Trophoblast cell (in vitro differentiated cells and primary cell): Measurements from ENCODE around the gene DUS2.

Experiments
- DNase-seq, 2 donors: peaks; one replicate each; pipeline ENCODE4 v3.0.0-alpha.2; 2016
- H2AFZ ChIP-seq: 2 replicates; pipeline ENCODE4 v1.6.1; 2013; ENCODE audit warnings: low read length, moderate library complexity, mild to moderate bottlenecking; ENCODE audit not compliant: insufficient read depth, poor library complexity
- H2AK5ac ChIP-seq: 2 replicates; pipeline ENCODE4 v1.6.1; 2013; ENCODE audit warnings: mild to moderate bottlenecking, low read length
- H2BK120ac ChIP-seq: 2 replicates; pipeline ENCODE4 v1.6.1; 2013; ENCODE audit warnings: low read length, mild to moderate bottlenecking, moderate library complexity; ENCODE audit not compliant: insufficient read depth, poor library complexity
- H2BK12ac ChIP-seq: 2 replicates; pipeline ENCODE4 v1.6.1; 2013; ENCODE audit warnings: mild to moderate bottlenecking, low read length, moderate library complexity
- H2BK5ac ChIP-seq: 2 replicates; pipeline ENCODE4 v1.6.1; 2013; ENCODE audit warnings: low read length, low read depth, moderate library complexity, mild to moderate bottlenecking; ENCODE audit not compliant: poor library complexity
- H3K14ac ChIP-seq: 2 replicates; pipeline ENCODE4 v1.6.1; 2013; ENCODE audit warnings: mild to moderate bottlenecking, low read length
- H3K18ac ChIP-seq: 2 replicates; pipeline ENCODE4 v1.6.1; 2013; ENCODE audit warnings: mild to moderate bottlenecking, low read length
- H3K23ac ChIP-seq: 2 replicates; pipeline ENCODE4 v1.6.1; 2013; ENCODE audit warnings: low read length
- H3K27ac ChIP-seq: 2 replicates; pipeline ENCODE4 v1.5.1; 2013; ENCODE audit warnings: low read depth, mild to moderate bottlenecking, inconsistent platforms, low read length, moderate library complexity
- H3K27me3 ChIP-seq: 2 replicates; pipeline ENCODE4 v1.6.1; 2013; ENCODE audit warnings: inconsistent platforms, mild to moderate bottlenecking, low read length, moderate library complexity; ENCODE audit not compliant: insufficient read depth
- H3K36me3 ChIP-seq, 2 experiments: 1 replicate in 1 of 2; 2 replicates in 1 of 2; pipeline ENCODE4 v1.6.1; 2013; ENCODE audit warnings: low read length in 2 of 2, mild to moderate bottlenecking in 2 of 2, moderate library complexity in 1 of 2; ENCODE audit not compliant: insufficient read depth in 2 of 2, control insufficient read depth in 1 of 2
- H3K4ac ChIP-seq: 2 replicates; pipeline ENCODE4 v1.6.1; 2013; ENCODE audit warnings: low read depth, mild to moderate bottlenecking, low read length, moderate library complexity
- H3K4me1 ChIP-seq, 2 experiments: 1 replicate in 1 of 2; 2 replicates in 1 of 2; pipeline ENCODE4 v1.6.1; 2013; ENCODE audit warnings: low read length in 2 of 2, mild to moderate bottlenecking in 2 of 2, moderate library complexity in 1 of 2; ENCODE audit not compliant: insufficient read depth in 2 of 2, control insufficient read depth in 1 of 2
- H3K4me2 ChIP-seq: 2 replicates; pipeline ENCODE4 v1.6.1; 2013; ENCODE audit warnings: inconsistent platforms, mild to moderate bottlenecking, low read length, moderate library complexity
- H3K4me3 ChIP-seq: 2 replicates; pipeline ENCODE4 v1.5.1; 2013; ENCODE audit warnings: mild to moderate bottlenecking, low read depth, low read length, inconsistent platforms
- H3K79me1 ChIP-seq: one replicate; pipeline ENCODE4 v1.6.1; 2013; ENCODE audit warnings: low read length
- H3K79me2 ChIP-seq: 2 replicates; pipeline ENCODE4 v1.6.1; 2013; ENCODE audit warnings: low read length, mild to moderate bottlenecking; ENCODE audit not compliant: control insufficient read depth, insufficient read depth, poor library complexity
- H3K9ac ChIP-seq: 2 replicates; pipeline ENCODE4 v1.6.1; 2013; ENCODE audit warnings: mild to moderate bottlenecking, low read length
- H3K9me3 ChIP-seq: 2 replicates; pipeline ENCODE4 v1.6.1; 2013; ENCODE audit warnings: low read depth, mild to moderate bottlenecking, control low read depth, inconsistent platforms, low read length; ENCODE audit not compliant: insufficient read depth
- H4K12ac ChIP-seq: 2 replicates; pipeline ENCODE4 v1.6.1; 2013; ENCODE audit warnings: low read depth, mild to moderate bottlenecking, low read length, moderate library complexity
- H4K8ac ChIP-seq: 2 replicates; pipeline ENCODE4 v1.6.1; 2013; ENCODE audit warnings: low read depth, mild to moderate bottlenecking, low read length, moderate library complexity
- H4K91ac ChIP-seq: one replicate; pipeline ENCODE4 v1.6.1; 2013; ENCODE audit warnings: low read depth, mild to moderate bottlenecking, low read length, moderate library complexity
- WGBS: extraction: QIAGEN DNeasy Blood & Tissue Kit; methylation state at CpG from one replicate; pipeline ENCODE4 v1.1.7; 2013; ENCODE audit warnings: missing lambda C conversion rate; ENCODE audit not compliant: insufficient read length, insufficient coverage; ENCODE audit errors: extremely low coverage; 5-methylcytosine and 5-hydroxymethylcytosine counted together

DUS2 gene

GRCh38 chr16:68074850-68075555, 51.9 kb downstream of the DUS2 start:
- H3K4ac ChIP-seq: no peak overlapping the region
- no peak overlapping the region for H2BK12ac ChIP-seq
- H3K18ac ChIP-seq: no peak overlapping the region
- H2BK120ac ChIP-seq: no peak overlapping the region
- H2AFZ ChIP-seq: no peak overlapping the region
- H3K4me1 ChIP-seq: peaks cover 0 to 3% of the 10 kb centered on the region in 2 experiments
- H2BK5ac ChIP-seq: no peak overlapping the region
- no peak overlapping the region for H4K8ac ChIP-seq
- H4K12ac ChIP-seq: no peak overlapping the region
- H3K27me3 ChIP-seq: no peaks in the 10 kb centered on the region
- H3K9ac ChIP-seq: no peak overlapping the region
- no CpG with 5 or more reads among the region's 6 CpGs for WGBS
- H3K4me2 ChIP-seq: no peak overlapping the region
- no peaks in the 10 kb centered on the region for H3K79me2 ChIP-seq
- peaks cover 1% of the 10 kb centered on the region for H3K9me3 ChIP-seq
- DNase-seq: no peak
- H3K4me3 ChIP-seq: no peak overlapping the region
- no peak overlapping the region for H3K14ac ChIP-seq
- no peak overlapping the region for H3K27ac ChIP-seq
- no peak overlapping the region for H4K91ac ChIP-seq
- no peaks in the 10 kb centered on the region for H3K79me1 ChIP-seq
- no peak overlapping the region for H2AK5ac ChIP-seq
- no peak overlapping the region for H3K23ac ChIP-seq
- H3K36me3 ChIP-seq: peaks cover 40 to 71% of the 10 kb centered on the region in 2 experiments

DNA sequence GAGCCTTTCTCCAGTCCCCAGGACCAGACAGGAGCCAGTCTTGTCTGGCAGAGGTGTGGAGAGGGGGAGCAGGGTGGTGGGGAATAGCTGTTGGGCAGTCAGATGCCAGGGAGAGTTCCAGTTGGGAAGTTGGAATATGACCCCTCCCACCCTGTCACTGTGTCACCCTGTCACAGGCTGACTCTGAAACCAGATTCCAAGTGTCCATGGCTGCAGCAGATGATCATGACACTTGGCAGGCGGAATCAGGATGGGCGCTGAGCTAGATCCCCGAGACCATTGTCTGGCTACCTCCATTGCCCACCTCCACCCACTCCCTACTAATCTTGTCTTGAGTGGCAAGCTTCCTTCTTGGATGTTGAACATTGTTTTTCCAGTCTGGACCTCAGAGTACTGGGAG, 52.9 kb downstream of the DUS2 start:
- Histone ChIP-seq H3K18ac (no peak overlapping the region), H2BK120ac (no peak overlapping the region), H3K79me2 (no peaks in the 10 kb centered on the region), H2BK5ac (no peak overlapping the region), H4K12ac (no peak overlapping the region), H3K4me2 (no peak overlapping the region), H2AFZ (no peak overlapping the region), H3K4me1 (peaks cover 0 to 3% of the 10 kb centered on the region in 2 experiments), H3K27ac (no peak overlapping the region), H3K4me3 (no peak overlapping the region), H2AK5ac (no peak overlapping the region), H3K14ac (no peak overlapping the region), H3K4ac (no peak overlapping the region), H3K9me3 (peaks cover 1% of the 10 kb centered on the region), H4K91ac (no peak overlapping the region), H3K36me3 (peaks cover 34 to 67% of the 10 kb centered on the region in 2 experiments), H3K27me3 (no peaks in the 10 kb centered on the region), H3K9ac (no peak overlapping the region), H3K79me1 (no peaks in the 10 kb centered on the region), H3K23ac (no peak overlapping the region), H2BK12ac (no peak overlapping the region), H4K8ac (no peak overlapping the region)
- WGBS: no CpG with 5 or more reads among the region's 3 CpGs
- DNase-seq: no peak

DNA sequence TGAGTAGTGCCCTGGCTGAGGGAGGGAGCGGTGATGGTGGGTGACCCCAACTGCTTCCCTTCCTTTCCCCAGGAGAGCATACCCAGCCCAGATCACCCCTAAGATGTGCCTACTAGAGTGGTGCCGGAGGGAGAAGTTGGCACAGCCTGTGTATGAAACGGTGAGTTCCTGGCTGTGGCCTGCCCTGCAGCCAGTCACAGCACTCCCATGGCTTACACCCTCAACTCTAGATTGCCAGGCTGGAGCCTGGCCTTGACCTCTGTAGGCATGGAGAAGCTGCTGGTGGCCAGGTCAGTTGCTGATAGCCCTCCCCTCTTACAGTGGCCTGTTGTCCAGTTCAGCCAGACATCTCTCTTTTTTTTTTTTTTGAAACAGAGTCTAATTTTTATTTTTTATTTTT, 53.5 kb downstream of the DUS2 start:
- H2BK5ac ChIP-seq: no peak overlapping the region
- H3K9me3 ChIP-seq: peaks cover 1% of the 10 kb centered on the region
- no peaks in the 10 kb centered on the region for H3K79me1 ChIP-seq
- no peak overlapping the region for H3K18ac ChIP-seq
- no peak overlapping the region for H3K23ac ChIP-seq
- no peak overlapping the region for H2AFZ ChIP-seq
- no peak overlapping the region for H4K12ac ChIP-seq
- WGBS: no CpG with 5 or more reads among the region's 3 CpGs
- no peak overlapping the region for H2AK5ac ChIP-seq
- no peak overlapping the region for H4K8ac ChIP-seq
- H2BK120ac ChIP-seq: no peak overlapping the region
- H2BK12ac ChIP-seq: no peak overlapping the region
- H3K9ac ChIP-seq: no peak overlapping the region
- H3K27me3 ChIP-seq: no peaks in the 10 kb centered on the region
- no peak overlapping the region for H4K91ac ChIP-seq
- H3K27ac ChIP-seq: no peak overlapping the region
- no peaks in the 10 kb centered on the region for H3K79me2 ChIP-seq
- H3K14ac ChIP-seq: no peak overlapping the region
- no peak overlapping the region for H3K4me2 ChIP-seq
- no peak overlapping the region for H3K4ac ChIP-seq
- peaks cover 32 to 63% of the 10 kb centered on the region in 2 experiments for H3K36me3 ChIP-seq
- no peak overlapping the region for H3K4me3 ChIP-seq
- H3K4me1 ChIP-seq: peaks cover 0 to 3% of the 10 kb centered on the region in 2 experiments
- DNase-seq: no peak

- WGBS: no CpG with 5 or more reads among the region's 7 CpGs
- Histone ChIP-seq H4K12ac (no peak overlapping the region), H3K14ac (no peak overlapping the region)
Measured at GRCh38 chr16:68077866-68078700, 55.0 kb downstream of the DUS2 start.

More at GRCh38 chr16:68077866-68078700, 55.0 kb downstream of the DUS2 start:
- Histone ChIP-seq H2AK5ac (no peak overlapping the region), H4K8ac (no peak overlapping the region), H2BK5ac (no peak overlapping the region), H3K36me3 (peaks cover 32 to 50% of the 10 kb centered on the region in 2 experiments), H3K79me1 (no peaks in the 10 kb centered on the region), H4K91ac (no peak overlapping the region), H3K27me3 (no peaks in the 10 kb centered on the region), H3K27ac (no peak overlapping the region), H3K9ac (no peak overlapping the region), H3K4me3 (no peak overlapping the region), H3K9me3 (no peaks in the 10 kb centered on the region), H2AFZ (no peak overlapping the region), H2BK12ac (no peak overlapping the region), H3K4me2 (no peak overlapping the region), H3K79me2 (no peaks in the 10 kb centered on the region), H3K18ac (no peak overlapping the region), H3K4ac (no peak overlapping the region), H3K4me1 (peaks cover 0 to 2% of the 10 kb centered on the region in 2 experiments), H3K23ac (no peak overlapping the region), H2BK120ac (no peak overlapping the region)
- DNase-seq: no peak
